GM23248 (cell line): ENCODE results near the gene PDE8A.

ENCODE experiments used
- EZH2 ChIP-seq: fragments of 200-600 bp; sonication (generic); IDR thresholded peaks from 2 replicates; pipeline ENCODE4 v1.6.1; 2018; ENCODE audit warnings: antibody characterized with exemption, mild to moderate bottlenecking; ENCODE audit not compliant: insufficient read depth, poor library complexity, severe bottlenecking
- EZH2phosphoT487 ChIP-seq: fragments of 200-600 bp; sonication (generic); IDR thresholded peaks from 2 replicates; pipeline ENCODE4 v1.6.1; 2018; ENCODE audit warnings: antibody characterized with exemption, moderate library complexity, mild to moderate bottlenecking, low read depth; ENCODE audit not compliant: insufficient read depth

DNA sequence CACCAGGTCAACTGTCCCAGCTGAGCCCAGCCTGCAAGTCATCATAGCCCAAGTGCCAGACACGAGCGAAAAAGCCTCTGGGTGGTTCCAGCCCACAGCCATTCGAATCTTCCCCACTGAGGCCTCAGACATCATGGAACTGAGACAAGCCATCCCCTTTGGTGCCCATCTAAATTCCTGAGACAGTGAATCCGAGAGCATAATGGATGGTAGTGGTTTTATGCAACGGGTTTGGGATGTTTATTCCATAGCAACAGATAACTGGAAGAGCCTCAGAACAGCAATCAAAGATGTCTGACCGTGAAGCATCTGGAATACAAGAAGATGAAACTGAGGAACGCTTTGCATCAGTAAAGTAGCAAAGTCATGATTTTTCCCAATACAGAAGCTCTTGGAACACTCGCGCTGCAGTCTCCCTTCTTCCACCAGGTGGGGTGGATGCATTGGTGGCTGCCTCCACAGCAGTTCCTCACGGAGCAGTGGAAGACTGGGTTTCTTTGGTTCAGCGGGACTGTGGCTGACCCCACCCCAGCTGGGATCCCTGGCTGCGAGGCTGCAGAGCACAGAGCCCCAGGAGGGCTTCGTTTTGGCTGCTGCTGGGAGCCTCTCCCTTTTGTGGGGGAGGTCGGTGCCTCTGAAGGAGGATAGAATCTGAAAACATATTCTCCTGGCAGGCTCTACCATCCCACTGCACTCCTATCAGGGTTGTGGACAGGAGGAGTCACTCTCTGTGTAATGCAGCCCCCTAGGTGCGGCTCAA lies 26.4 kb upstream of the PDE8A start:
- TF ChIP-seq EZH2phosphoT487: no peak
- no peak for TF ChIP-seq EZH2
